Measurements from ENCODE around the gene BPIFB6. TPM values are rescaled to one million over a fixed set of nuclear protein-coding genes. Genes with fewer than 3 reads are reported as not detected.

The BPIFB6 gene
- total RNA-seq, 3 donors from 2014 or later: not detected

GRCh38 chr20:33070111-33071053 lies 38.9 kb downstream of the BPIFB6 start:
- no peak for DNase-seq (ENCODE audit: low spot score in 2 of 2)
- H3K4me3 ChIP-seq: no peak overlapping the region
- no peak overlapping the region for H3K27ac ChIP-seq
- H3K9me3 ChIP-seq: no peaks in the 10 kb centered on the region
- no peaks in the 10 kb centered on the region for H3K36me3 ChIP-seq
- peaks cover 0 to 9% of the 10 kb centered on the region in 2 donors for H3K27me3 ChIP-seq
- TF ChIP-seq POLR2AphosphoS5 (IDR thresholded peaks at IDR 0.05): no peak
- no peak for TF ChIP-seq CTCF (IDR thresholded peaks at IDR 0.05)
- TF ChIP-seq POLR2A (IDR thresholded peaks at IDR 0.05): no peak
- intact Hi-C loops (cut with DNase I; ENCODE audit: low total_unique reads): loop anchor here (10.0 kb wide), 1 partner anchor 156 kb away; no protein-coding TSS in a partner anchor
- H3K4me1 ChIP-seq: no peaks in the 10 kb centered on the region

DNA sequence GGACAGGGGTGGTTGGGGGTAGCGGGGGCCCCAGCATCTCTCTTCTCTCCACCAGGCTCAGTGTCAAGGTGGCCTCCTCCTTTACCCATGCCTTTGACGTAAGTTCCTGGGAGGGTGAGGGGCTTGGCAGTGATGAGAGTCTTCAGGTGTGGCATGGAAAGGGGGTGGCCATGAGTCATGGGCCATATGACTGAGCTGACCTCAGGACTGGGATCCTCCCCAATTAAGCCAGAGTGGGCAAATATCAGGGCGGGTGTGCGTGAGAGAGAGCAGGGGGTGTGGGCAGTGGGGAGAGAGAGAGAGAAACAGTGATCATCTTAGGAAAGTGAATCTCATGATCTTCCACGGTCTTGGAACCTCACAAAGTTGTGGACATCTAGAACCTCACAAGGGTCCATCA lies 39.8 kb downstream of the BPIFB6 start:
- TF ChIP-seq POLR2A (IDR thresholded peaks at IDR 0.05) (no peak), POLR2AphosphoS5 (IDR thresholded peaks at IDR 0.05) (no peak), CTCF (IDR thresholded peaks at IDR 0.05) (no peak)
- no peak for DNase-seq (ENCODE audit: low spot score in 2 of 2)
- intact Hi-C loops (cut with DNase I; ENCODE audit: low total_unique reads): loop anchor here (10.0 kb wide), 1 partner anchor 156 kb away; no protein-coding TSS in a partner anchor
- Histone ChIP-seq H3K27ac (no peak overlapping the region), H3K4me3 (no peak overlapping the region), H3K4me1 (no peaks in the 10 kb centered on the region), H3K9me3 (no peaks in the 10 kb centered on the region), H3K36me3 (no peaks in the 10 kb centered on the region), H3K27me3 (peaks cover 0 to 16% of the 10 kb centered on the region in 2 donors)

DNA sequence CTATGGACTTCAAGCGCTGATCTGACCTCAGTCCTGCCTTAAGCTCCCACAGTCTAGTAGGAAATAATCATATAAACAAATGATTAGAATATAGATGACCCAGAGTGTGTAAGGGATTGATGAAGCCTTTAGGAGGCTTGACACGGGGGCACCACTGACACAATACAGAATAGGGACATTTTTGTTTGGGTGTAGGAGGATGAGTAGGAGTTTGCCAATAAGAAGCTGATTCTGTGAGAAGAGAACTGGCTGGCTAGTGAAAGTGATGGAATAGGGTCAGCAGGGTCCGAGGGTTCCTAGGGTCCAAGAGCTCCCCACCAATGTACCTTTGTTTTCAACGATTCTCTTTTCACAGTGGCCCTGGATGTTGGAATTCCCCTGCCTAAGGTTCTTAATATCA lies 40.9 kb downstream of the BPIFB6 start:
- intact Hi-C loops (cut with DNase I; ENCODE audit: low total_unique reads): loop anchor here (10.0 kb wide), 1 partner anchor 158 kb away; no protein-coding TSS in a partner anchor
- no peak for TF ChIP-seq POLR2A (IDR thresholded peaks at IDR 0.05)
- TF ChIP-seq POLR2AphosphoS5 (IDR thresholded peaks at IDR 0.05): no peak
- TF ChIP-seq CTCF (IDR thresholded peaks at IDR 0.05): no peak

GRCh38 chr20:33072813-33073212 lies 41.4 kb downstream of the BPIFB6 start:
- TF ChIP-seq POLR2AphosphoS5 (IDR thresholded peaks at IDR 0.05): no peak
- intact Hi-C loops (cut with DNase I; ENCODE audit: low total_unique reads): loop anchor here (10.0 kb wide), 1 partner anchor 158 kb away; no protein-coding TSS in a partner anchor
- DNase-seq (ENCODE audit: low spot score in 2 of 2): no peak

More for the DNA sequence above, 40.9 kb downstream of the BPIFB6 start:
- Histone ChIP-seq H3K36me3 (no peaks in the 10 kb centered on the region), H3K27me3 (peaks cover 0 to 16% of the 10 kb centered on the region in 2 donors), H3K27ac (no peak overlapping the region), H3K4me3 (no peak overlapping the region), H3K4me1 (no peaks in the 10 kb centered on the region), H3K9me3 (no peaks in the 10 kb centered on the region)
- no peak for DNase-seq (ENCODE audit: low spot score in 2 of 2)

GRCh38 chr20:33074675-33075074 lies 43.2 kb downstream of the BPIFB6 start:
- TF ChIP-seq POLR2A (IDR thresholded peaks at IDR 0.05) (no peak), POLR2AphosphoS5 (IDR thresholded peaks at IDR 0.05) (no peak), CTCF (IDR thresholded peaks at IDR 0.05) (no peak)
- no peak overlapping the region for H3K27ac ChIP-seq
- H3K36me3 ChIP-seq: no peaks in the 10 kb centered on the region
- no peaks in the 10 kb centered on the region for H3K4me1 ChIP-seq
- H3K27me3 ChIP-seq: peaks cover 0 to 16% of the 10 kb centered on the region in 2 donors
- H3K4me3 ChIP-seq: no peak overlapping the region
- intact Hi-C loops (cut with DNase I; ENCODE audit: low total_unique reads): loop anchor here (10.0 kb wide), 1 partner anchor 160 kb away; no protein-coding TSS in a partner anchor
- H3K9me3 ChIP-seq: no peaks in the 10 kb centered on the region
- no peak for DNase-seq (ENCODE audit: low spot score in 2 of 2)

More at GRCh38 chr20:33072813-33073212, 41.4 kb downstream of the BPIFB6 start:
- Histone ChIP-seq H3K4me3 (no peak overlapping the region), H3K36me3 (no peaks in the 10 kb centered on the region), H3K9me3 (no peaks in the 10 kb centered on the region), H3K27me3 (peaks cover 0 to 16% of the 10 kb centered on the region in 2 donors), H3K4me1 (no peaks in the 10 kb centered on the region), H3K27ac (no peak overlapping the region)

Data from breast epithelium (tissue), 4 donors.